Transverse colon (tissue), 4 donors: ENCODE measurements around the gene XYLT1.

Experiments
- CTCF ChIP-seq, 5 experiments: fragments of 200-600 bp in 3 of 5; fragments of 450-650 bp in 2 of 5; sonication (generic) in 3 of 5; IDR thresholded peaks; 1 replicate in 2 of 5; 2 replicates in 3 of 5; pipeline ENCODE4 v1.5.1; 2016 to 2017; ENCODE audit warnings: antibody characterized with exemption in 5 of 5, inconsistent platforms in 3 of 5, mild to moderate bottlenecking in 2 of 5, moderate library complexity in 1 of 5
- POLR2A ChIP-seq: fragments of 450-650 bp; IDR thresholded peaks from one replicate; pipeline ENCODE4 v1.6.1; 2016; ENCODE audit warnings: antibody characterized with exemption, mild to moderate bottlenecking, moderate library complexity
- POLR2AphosphoS5 ChIP-seq, 3 donors: sonication (generic); formaldehyde crosslinking; IDR thresholded peaks; one replicate each; pipeline ENCODE4 v1.6.1; 2016; ENCODE audit warnings: antibody characterized with exemption in 3 of 3

GRCh38 chr16:17162560-17162959 lies 308.2 kb downstream of the XYLT1 start:
- TF ChIP-seq CTCF (IDR thresholded peaks at IDR 0.05) = no peak
- no peak for TF ChIP-seq POLR2A
- no peak for TF ChIP-seq POLR2AphosphoS5 (IDR thresholded peaks at IDR 0.05)
